Hippocampal formation (tissue), 2 donors: Measurements from ENCODE around the gene GALNT18.

Source experiments
- DNase-seq, 2 donors: peaks; one replicate each; lab custom pipeline; 2025; lab: John Stamatoyannopoulos, UW

GALNT18 gene

GRCh38 chr11:11567936-11568650 is 53.7 kb downstream of the GALNT18 start:
- peak in 1 of 2 donors; percentile 60 for DNase-seq

GRCh38 chr11:11565636-11566035 is 56.2 kb downstream of the GALNT18 start:
- no peak for DNase-seq

GRCh38 chr11:11563200-11563975 is 58.4 kb downstream of the GALNT18 start:
- DNase-seq = peak in 1 of 2 donors; percentile 14

- no peak for DNase-seq
These were observed 59.8 kb downstream of the GALNT18 start for GRCh38 chr11:11561991-11562390.

- DNase-seq = no peak
These were observed 63.0 kb downstream of the GALNT18 start for GRCh38 chr11:11558826-11559225.

GRCh38 chr11:11558396-11558795 is 63.4 kb downstream of the GALNT18 start:
- DNase-seq = no peak

GRCh38 chr11:11555208-11555607 is 66.6 kb downstream of the GALNT18 start:
- DNase-seq = no peak

GRCh38 chr11:11553573-11553972 is 68.2 kb downstream of the GALNT18 start:
- peak in 1 of 2 donors; percentile 16 for DNase-seq

- no peak for DNase-seq
These were observed 69.2 kb downstream of the GALNT18 start for GRCh38 chr11:11552529-11553087.

- DNase-seq = no peak
These were observed 71.3 kb downstream of the GALNT18 start for GRCh38 chr11:11550534-11550933.

- DNase-seq = no peak
These were observed 76.2 kb downstream of the GALNT18 start for GRCh38 chr11:11545285-11546275.

- DNase-seq = no peak
These were observed 78.1 kb downstream of the GALNT18 start for GRCh38 chr11:11543656-11544055.

GRCh38 chr11:11540157-11540556 is 81.6 kb downstream of the GALNT18 start:
- no peak for DNase-seq

- no peak for DNase-seq
These were observed 83.4 kb downstream of the GALNT18 start for GRCh38 chr11:11538277-11538960.

GRCh38 chr11:11537871-11538270 is 83.9 kb downstream of the GALNT18 start:
- DNase-seq = no peak

GRCh38 chr11:11537372-11537771 is 84.4 kb downstream of the GALNT18 start:
- no peak for DNase-seq

- DNase-seq = no peak
These were observed 85.2 kb downstream of the GALNT18 start for GRCh38 chr11:11536650-11537049.

GRCh38 chr11:11535611-11536010 is 86.2 kb downstream of the GALNT18 start:
- no peak for DNase-seq

GRCh38 chr11:11534981-11535380 is 86.8 kb downstream of the GALNT18 start:
- no peak for DNase-seq

GRCh38 chr11:11533751-11534150 is 88.1 kb downstream of the GALNT18 start:
- no peak for DNase-seq

- no peak for DNase-seq
These were observed 88.7 kb downstream of the GALNT18 start for GRCh38 chr11:11533057-11533456.
